Urinary bladder (tissue), 4 donors: ENCODE measurements around the gene CORO2B. TPM values are rescaled to one million over a fixed set of nuclear protein-coding genes. Genes with fewer than 3 reads are reported as not detected.

Experiments used
- DNase-seq: peaks from one replicate; pipeline ENCODE4 v3.0.0-alpha.2; 2015; ENCODE audit errors: extremely low spot score
- H3K27ac ChIP-seq: one replicate; pipeline ENCODE4 v1.5.1; 2013; ENCODE audit warnings: low read depth, mild to moderate bottlenecking, moderate library complexity
- H3K36me3 ChIP-seq: one replicate; pipeline ENCODE4 v1.6.1; 2013; ENCODE audit warnings: mild to moderate bottlenecking, moderate library complexity; ENCODE audit not compliant: insufficient read depth
- H3K4me1 ChIP-seq: one replicate; pipeline ENCODE4 v1.6.1; 2013; ENCODE audit warnings: mild to moderate bottlenecking, moderate library complexity; ENCODE audit not compliant: insufficient read depth
- H3K4me3 ChIP-seq: one replicate; pipeline ENCODE4 v1.5.1; 2013; ENCODE audit warnings: low read depth, low read length
- WGBS: extraction: QIAGEN DNeasy Blood & Tissue Kit; methylation state at CpG from one replicate; pipeline ENCODE4 v1.1.7; 2013; 5-methylcytosine and 5-hydroxymethylcytosine counted together
- polyA plus RNA-seq: library from polyadenylated mRNA; stranded (reverse); fragments of 200-250 nt; gene quantifications from one replicate; pipeline ENCODE4 v1.2.3, GENCODE V29; 2013
- total RNA-seq: library from RNA; depleted of rRNA; stranded (reverse); fragments of >200 nt; gene quantifications from one replicate; pipeline ENCODE4 v1.2.3, GENCODE V29; 2014
- donor health status: healthy with polysubstance abuse.
- donor health status: healthy.

CORO2B gene
- total and polyA plus RNA-seq, 2 donors, result 4.2 to 6.4 TPM

DNA sequence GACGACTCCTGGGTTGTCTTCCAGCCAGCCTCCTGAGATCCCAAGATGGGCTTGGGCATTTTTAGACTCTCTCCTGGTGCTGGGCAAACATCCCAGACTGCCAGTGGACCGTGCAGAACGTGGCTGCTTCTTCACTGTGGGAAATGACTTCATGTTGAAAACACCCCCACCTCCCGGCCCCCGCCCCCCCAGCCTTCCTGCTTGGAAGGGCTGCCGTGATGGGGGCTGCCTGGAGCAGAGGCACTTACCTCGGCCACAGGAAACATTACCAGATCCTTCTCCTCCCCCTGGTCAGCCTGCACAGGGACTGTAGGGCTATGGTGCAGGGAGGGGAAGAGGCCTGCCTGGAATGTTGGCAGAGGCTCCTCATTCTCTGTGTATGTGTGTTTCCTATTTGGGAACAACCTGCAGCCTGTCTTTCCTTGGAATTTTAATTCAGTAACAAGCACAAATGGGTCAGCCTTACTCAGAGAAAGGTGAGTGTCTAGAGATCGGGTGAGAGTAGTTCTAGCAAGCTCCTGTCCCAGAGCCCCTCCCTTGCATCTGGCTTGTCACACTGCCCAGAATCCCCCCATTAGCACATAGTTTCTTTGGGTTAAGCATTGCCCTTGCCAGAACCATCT, 151.1 kb downstream of the CORO2B start:
- no peak for DNase-seq
- 23% methylated on average over 8 of the region's 8 CpGs for WGBS
- H3K4me3 ChIP-seq, result no peak overlapping the region

GRCh38 chr15:68730471-68730919, 151.7 kb downstream of the CORO2B start:
- WGBS, result 58% methylated on average over 6 of the region's 6 CpGs
- H3K27ac ChIP-seq, result no peak overlapping the region

More for the DNA sequence above, 151.1 kb downstream of the CORO2B start:
- H3K36me3 ChIP-seq, result no peaks in the 10 kb centered on the region
- H3K27ac ChIP-seq, result no peak overlapping the region
- no peaks in the 10 kb centered on the region for H3K4me1 ChIP-seq

DNA sequence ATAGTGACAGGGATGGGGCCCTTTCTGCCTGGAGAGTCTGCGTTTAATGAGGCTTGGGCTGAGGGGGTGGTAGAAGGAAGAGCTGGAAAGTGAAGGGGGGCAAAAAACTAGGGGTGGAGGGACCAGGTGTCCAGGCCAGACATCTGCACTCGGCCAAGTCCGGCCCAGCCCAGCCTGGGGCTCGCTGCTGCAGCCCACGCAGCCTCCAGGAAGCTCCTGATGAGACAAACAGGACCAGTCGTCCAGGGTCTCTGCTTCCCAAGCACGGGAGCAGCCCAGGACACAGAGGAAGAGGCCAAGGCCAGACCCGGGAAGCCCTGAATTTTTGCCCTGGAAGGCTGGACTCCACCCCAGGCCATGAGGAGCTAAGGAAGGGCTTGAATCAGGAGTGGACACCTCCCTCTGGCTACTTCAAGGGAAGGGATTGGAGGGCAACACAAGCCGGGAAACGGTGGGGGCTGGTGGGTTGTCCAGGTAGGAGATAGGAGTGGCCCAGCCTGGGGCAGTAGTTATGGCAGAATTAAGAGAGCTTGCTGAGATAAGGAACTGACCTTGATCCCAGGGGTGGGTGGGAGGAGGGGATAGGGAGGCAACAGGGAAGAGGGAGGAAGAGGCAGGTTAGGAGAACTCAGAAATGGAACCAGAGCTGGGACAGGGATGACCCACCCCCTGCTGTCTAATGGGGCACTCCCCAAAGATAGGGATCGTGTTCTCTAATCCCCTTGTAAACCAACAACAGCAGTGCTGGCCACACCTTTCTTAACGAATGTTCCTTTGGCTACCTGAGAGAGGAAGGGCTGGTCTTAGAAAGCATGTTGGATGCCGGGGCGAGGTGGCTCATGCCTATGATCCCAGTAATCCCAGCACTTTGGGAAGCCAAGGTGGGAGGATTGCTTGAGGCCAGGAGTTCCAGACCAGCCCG, 152.4 kb downstream of the CORO2B start:
- no peaks in the 10 kb centered on the region for H3K4me1 ChIP-seq
- H3K27ac ChIP-seq, result no peak overlapping the region
- 66% methylated on average over 15 of the region's 15 CpGs for WGBS
- no peak overlapping the region for H3K4me3 ChIP-seq
- no peaks in the 10 kb centered on the region for H3K36me3 ChIP-seq
- no peak for DNase-seq

More at GRCh38 chr15:68730471-68730919, 151.7 kb downstream of the CORO2B start:
- Histone ChIP-seq H3K4me1 (no peaks in the 10 kb centered on the region), H3K4me3 (no peak overlapping the region), H3K36me3 (no peaks in the 10 kb centered on the region)
- peak; percentile 28 for DNase-seq

- WGBS, result over 99% methylated on average over 2 of the region's 2 CpGs
- no peak for DNase-seq
- no peak overlapping the region for H3K27ac ChIP-seq
- no peaks in the 10 kb centered on the region for H3K36me3 ChIP-seq
- H3K4me3 ChIP-seq, result no peak overlapping the region
- H3K4me1 ChIP-seq, result no peaks in the 10 kb centered on the region
Observed at GRCh38 chr15:68732451-68732850, 153.7 kb downstream of the CORO2B start.

DNA sequence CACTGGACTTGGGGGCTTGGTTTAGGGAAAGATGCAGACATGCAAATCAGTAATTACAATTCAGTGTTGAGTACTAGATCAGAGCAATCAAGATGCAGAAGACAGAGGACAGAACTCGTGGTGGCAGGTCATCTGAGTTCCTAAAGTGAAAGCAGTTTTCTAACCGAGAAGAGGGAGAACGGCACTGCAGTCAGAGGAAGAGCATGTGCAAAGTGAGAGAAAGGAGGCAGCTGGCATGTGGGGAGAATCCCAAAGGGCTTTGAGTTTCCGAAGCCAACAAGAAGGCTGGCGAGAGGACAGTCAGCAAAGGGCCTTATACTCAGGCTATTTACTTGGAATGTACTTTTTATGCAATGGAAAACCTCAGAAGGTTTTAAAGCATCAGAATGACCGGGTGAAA, 154.9 kb downstream of the CORO2B start:
- 52% methylated on average over 6 of the region's 6 CpGs for WGBS
- no peak for DNase-seq
- Histone ChIP-seq H3K36me3 (no peaks in the 10 kb centered on the region), H3K4me3 (no peak overlapping the region), H3K4me1 (no peaks in the 10 kb centered on the region), H3K27ac (no peak overlapping the region)

GRCh38 chr15:68734352-68734751, 155.6 kb downstream of the CORO2B start:
- Histone ChIP-seq H3K4me1 (no peaks in the 10 kb centered on the region), H3K27ac (no peak overlapping the region), H3K4me3 (no peak overlapping the region), H3K36me3 (no peaks in the 10 kb centered on the region)
- DNase-seq, result no peak

DNA sequence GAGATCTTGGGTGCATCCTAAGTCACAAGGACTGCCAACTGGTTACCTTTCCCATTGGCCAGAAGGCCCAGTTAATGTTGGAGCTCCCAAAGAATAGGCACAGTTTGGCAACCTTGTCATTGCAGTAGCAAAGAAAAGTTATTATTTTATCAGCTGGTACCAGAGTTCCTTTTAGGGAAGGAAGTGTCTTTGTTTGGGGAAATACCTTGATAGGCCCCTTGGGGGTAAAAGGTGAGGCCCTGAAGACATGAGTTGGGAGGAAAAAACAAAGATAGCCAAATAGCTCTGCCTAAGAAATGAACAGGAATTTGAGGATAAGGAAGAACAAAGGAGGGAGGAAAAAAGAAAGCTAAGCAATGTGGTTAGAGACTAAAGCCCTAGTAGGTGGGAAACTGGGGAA, 156.1 kb downstream of the CORO2B start:
- Histone ChIP-seq H3K36me3 (no peaks in the 10 kb centered on the region), H3K4me3 (no peak overlapping the region), H3K4me1 (no peaks in the 10 kb centered on the region), H3K27ac (no peak overlapping the region)
- no peak for DNase-seq

DNA sequence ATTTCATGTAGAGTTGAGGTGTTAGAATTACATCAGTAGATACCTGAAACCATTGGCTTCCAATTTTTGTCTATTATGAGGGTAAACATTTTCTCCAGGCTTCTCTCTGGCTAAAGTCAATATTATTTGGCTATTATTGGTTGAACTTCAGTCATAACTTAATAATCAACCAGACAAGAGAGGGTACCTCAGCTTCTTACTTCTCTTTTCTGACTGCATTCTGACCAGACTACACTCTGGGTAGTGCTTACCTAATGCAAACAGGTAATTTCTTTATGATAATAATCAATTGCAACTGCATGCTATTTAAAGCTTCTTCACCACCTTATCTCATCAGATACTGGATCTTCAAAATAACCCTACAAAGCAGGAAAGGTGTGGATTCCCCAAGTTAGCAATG, 156.8 kb downstream of the CORO2B start:
- Histone ChIP-seq H3K4me1 (no peaks in the 10 kb centered on the region), H3K27ac (no peak overlapping the region), H3K4me3 (no peak overlapping the region), H3K36me3 (no peaks in the 10 kb centered on the region)
- no peak for DNase-seq

DNA sequence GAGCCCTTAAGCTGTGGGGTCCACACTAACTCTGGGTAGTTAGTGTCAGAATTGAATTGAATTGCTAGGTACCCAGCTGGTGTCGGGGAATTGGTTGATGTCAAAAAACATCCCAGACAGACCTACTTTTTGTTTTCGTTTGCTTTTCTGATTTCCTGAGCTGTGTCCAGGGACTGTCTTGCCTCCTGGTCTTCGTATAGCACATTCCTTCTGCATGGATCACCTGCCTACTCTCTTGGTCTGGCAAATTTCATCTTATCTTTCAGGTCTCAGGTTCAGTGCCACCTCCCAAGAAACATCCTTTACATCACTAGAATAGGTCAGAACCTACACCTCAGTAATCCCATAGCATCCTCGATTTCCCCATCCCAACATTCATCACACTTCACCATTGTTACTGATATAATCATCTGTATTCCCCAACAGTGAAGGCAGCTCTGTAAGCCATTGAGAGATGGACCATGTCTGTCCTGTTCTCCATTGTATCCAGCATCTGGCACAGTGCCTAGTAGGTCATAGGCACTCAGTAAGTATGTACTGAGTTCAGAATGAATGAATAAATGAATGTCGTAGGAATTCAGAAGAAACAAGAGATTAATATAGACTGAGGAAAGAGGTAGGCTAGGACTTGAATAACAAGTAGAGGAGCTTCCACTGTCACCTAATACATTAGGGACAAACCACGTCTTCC, 160.7 kb downstream of the CORO2B start:
- Histone ChIP-seq H3K4me3 (no peak overlapping the region), H3K36me3 (no peaks in the 10 kb centered on the region), H3K4me1 (no peaks in the 10 kb centered on the region), H3K27ac (no peak overlapping the region)
- WGBS, result 69% methylated on average over 6 of the region's 6 CpGs
- no peak for DNase-seq

- no peaks in the 10 kb centered on the region for H3K36me3 ChIP-seq
- no peaks in the 10 kb centered on the region for H3K4me1 ChIP-seq
- H3K27ac ChIP-seq, result no peak overlapping the region
- H3K4me3 ChIP-seq, result no peak overlapping the region
- no peak for DNase-seq
- WGBS, result 94% methylated on average over 3 of the region's 3 CpGs
Observed at GRCh38 chr15:68743256-68743655, 164.5 kb downstream of the CORO2B start.

- H3K36me3 ChIP-seq, result no peaks in the 10 kb centered on the region
Observed at GRCh38 chr15:68749365-68749764, 170.6 kb downstream of the CORO2B start.

GRCh38 chr15:68749793-68750192, 171.0 kb downstream of the CORO2B start:
- H3K4me3 ChIP-seq, result no peak overlapping the region
- WGBS, result 52% methylated on average over 2 of the region's 2 CpGs
- H3K27ac ChIP-seq, result no peak overlapping the region
- H3K36me3 ChIP-seq, result no peaks in the 10 kb centered on the region
- H3K4me1 ChIP-seq, result no peaks in the 10 kb centered on the region
- DNase-seq, result no peak

More at GRCh38 chr15:68749365-68749764, 170.6 kb downstream of the CORO2B start:
- no peak for DNase-seq
- H3K4me1 ChIP-seq, result no peaks in the 10 kb centered on the region
- no peak overlapping the region for H3K4me3 ChIP-seq
- 81% methylated on average over 7 of the region's 7 CpGs for WGBS
- no peak overlapping the region for H3K27ac ChIP-seq

- Histone ChIP-seq H3K4me1 (no peaks in the 10 kb centered on the region), H3K4me3 (no peak overlapping the region), H3K27ac (no peak overlapping the region), H3K36me3 (no peaks in the 10 kb centered on the region)
- DNase-seq, result no peak
Observed at GRCh38 chr15:68751622-68752021, 172.8 kb downstream of the CORO2B start.

GRCh38 chr15:68755731-68756130, 176.9 kb downstream of the CORO2B start:
- H3K4me3 ChIP-seq, result no peak overlapping the region
- H3K36me3 ChIP-seq, result no peaks in the 10 kb centered on the region
- 29% methylated on average over 2 of the region's 2 CpGs for WGBS
- DNase-seq, result no peak
- H3K27ac ChIP-seq, result no peak overlapping the region
- H3K4me1 ChIP-seq, result no peaks in the 10 kb centered on the region
